Upper lobe of right lung (tissue), 1 donor: ENCODE measurements around the gene GOLM1. TPM values are rescaled to one million over a fixed set of nuclear protein-coding genes. Genes with fewer than 3 reads are reported as not detected.

Source experiments
- ATAC-seq: fragments of 200-7000 bp; cut with Tn5 transposase; one replicate; pipeline ENCODE4 v1.9.1; 2020; ENCODE audit warnings: mild to moderate bottlenecking, moderate library complexity
- DNase-seq: peaks from one replicate; pipeline ENCODE4 v3.0.0-alpha.2; 2020
- H3K27ac ChIP-seq: fragments of 200-600 bp; one replicate; pipeline ENCODE4 v1.8.0; 2022
- H3K27me3 ChIP-seq: fragments of 200-600 bp; one replicate; pipeline ENCODE4 v1.8.0; 2022; ENCODE audit warnings: mild to moderate bottlenecking
- H3K36me3 ChIP-seq: fragments of 200-600 bp; one replicate; pipeline ENCODE4 v1.8.0; 2022
- H3K4me1 ChIP-seq: fragments of 200-600 bp; one replicate; pipeline ENCODE4 v1.8.0; 2022
- H3K4me3 ChIP-seq: fragments of 200-600 bp; one replicate; pipeline ENCODE4 v1.8.0; 2022; ENCODE audit warnings: mild to moderate bottlenecking
- H3K9me3 ChIP-seq: fragments of 200-600 bp; one replicate; pipeline ENCODE4 v1.8.0; 2022
- intact Hi-C: fragments of 100-400 bp; cut with DNase I; formaldehyde crosslinking; loops from one replicate; pipeline ENCODE4 v1.11.0; 2022
- total RNA-seq: library from RNA; stranded (reverse); fragmentation: NEBNext Ultra II Directional; extraction: Animal tissue kit (Norgen Biotek cat#: 25700); gene quantifications from one replicate; pipeline ENCODE4 v1.2.1, GENCODE V29; 2021
- TF ChIP-seq, protein P1 (sequence below): fragments of 200-600 bp; IDR thresholded peaks from one replicate; pipeline ENCODE4 v1.8.0; 2022; ENCODE audit warnings: antibody characterized with exemption
- donor health status: DM: no; HTN: yes; CAD: no; lungs with severe emphysema.

The GOLM1 gene
- total RNA-seq, 1 donor from 2014 or later, result 15.4 TPM

DNA sequence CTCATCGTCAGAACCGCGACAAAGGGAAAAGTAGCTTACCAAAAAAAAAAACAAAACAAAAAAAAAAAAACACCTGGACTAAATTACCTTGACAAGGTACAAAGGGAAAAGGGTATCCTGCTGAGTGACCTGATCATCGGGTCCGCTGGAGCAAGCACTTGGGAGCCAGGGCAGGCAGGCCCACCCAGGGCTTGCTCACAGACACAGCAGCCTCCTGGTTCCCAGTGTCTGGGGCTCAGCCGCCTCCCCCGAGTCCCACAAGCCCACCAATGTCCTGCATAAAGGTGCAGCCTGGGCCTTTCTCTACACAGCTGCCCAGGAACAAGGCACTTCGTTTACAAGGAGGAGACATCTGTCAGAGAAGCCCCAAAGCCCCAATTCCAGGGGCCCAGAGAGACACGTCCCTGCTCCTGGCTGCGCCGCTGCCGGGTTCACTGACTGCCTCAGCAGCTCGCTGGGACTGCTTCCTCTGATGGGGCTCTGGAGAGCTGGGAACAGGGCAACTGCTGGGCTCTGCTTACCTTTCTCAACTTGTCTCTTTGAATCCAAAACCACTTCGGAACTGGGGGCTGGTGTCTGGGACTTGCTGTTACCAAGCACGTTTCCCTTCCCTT is 63.4 kb downstream of the GOLM1 start:
- H3K9me3 ChIP-seq, result no peaks in the 10 kb centered on the region
- no peak for DNase-seq
- H3K4me3 ChIP-seq, result no peak overlapping the region
- H3K4me1 ChIP-seq, result no peaks in the 10 kb centered on the region
- H3K36me3 ChIP-seq, result peaks cover 7% of the 10 kb centered on the region
- H3K27me3 ChIP-seq, result no peaks in the 10 kb centered on the region
- TF ChIP-seq, protein P1, sequence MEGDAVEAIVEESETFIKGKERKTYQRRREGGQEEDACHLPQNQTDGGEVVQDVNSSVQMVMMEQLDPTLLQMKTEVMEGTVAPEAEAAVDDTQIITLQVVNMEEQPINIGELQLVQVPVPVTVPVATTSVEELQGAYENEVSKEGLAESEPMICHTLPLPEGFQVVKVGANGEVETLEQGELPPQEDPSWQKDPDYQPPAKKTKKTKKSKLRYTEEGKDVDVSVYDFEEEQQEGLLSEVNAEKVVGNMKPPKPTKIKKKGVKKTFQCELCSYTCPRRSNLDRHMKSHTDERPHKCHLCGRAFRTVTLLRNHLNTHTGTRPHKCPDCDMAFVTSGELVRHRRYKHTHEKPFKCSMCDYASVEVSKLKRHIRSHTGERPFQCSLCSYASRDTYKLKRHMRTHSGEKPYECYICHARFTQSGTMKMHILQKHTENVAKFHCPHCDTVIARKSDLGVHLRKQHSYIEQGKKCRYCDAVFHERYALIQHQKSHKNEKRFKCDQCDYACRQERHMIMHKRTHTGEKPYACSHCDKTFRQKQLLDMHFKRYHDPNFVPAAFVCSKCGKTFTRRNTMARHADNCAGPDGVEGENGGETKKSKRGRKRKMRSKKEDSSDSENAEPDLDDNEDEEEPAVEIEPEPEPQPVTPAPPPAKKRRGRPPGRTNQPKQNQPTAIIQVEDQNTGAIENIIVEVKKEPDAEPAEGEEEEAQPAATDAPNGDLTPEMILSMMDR, result no peak
- intact Hi-C loops, result no loop called here
- ATAC-seq, result no peak
- no peak overlapping the region for H3K27ac ChIP-seq

DNA sequence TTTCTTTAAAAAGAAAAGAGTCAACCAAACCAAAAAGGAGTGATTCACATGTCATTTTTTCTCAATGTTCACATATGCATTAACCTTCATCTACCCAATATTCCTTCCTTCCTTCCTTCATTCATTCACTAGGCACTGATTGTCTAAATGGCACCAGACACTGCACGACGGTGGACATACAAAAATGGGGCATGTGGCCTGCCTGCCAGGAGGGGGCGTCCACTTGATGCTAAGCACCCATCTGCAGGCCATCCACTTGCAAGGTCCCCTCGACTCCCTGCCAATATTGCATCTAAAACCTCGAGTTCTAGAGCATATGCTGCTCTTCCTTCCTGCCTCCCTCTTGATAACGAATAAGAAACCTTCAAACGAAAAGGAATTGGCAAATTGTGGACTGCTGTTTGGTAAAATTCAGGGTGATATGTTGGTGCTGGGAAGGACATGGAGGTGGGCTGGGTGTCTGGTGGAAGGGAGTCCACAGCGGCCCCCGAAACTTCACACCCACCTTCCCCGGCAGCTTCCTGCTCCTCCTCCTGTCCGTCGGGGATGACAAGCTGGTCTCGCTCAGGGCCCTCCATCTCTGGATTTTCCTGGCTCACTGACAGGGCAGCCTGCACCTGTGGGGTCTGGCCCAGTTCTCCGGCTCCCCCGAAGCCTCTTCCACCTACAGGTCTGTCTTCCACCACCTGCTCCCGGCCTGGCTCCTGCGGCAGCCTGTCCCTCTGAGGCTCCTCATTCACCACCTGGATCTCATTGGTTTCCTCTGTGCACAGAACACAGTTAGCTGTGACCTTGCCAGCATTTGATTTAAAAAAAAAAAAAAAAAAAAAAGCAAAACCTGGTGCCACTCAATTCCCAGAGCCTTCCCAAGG is 64.3 kb downstream of the GOLM1 start:
- intact Hi-C loops, result no loop called here

GRCh38 chr9:86027767-86028166 is 71.6 kb downstream of the GOLM1 start:
- Histone ChIP-seq H3K36me3 (peaks cover 55% of the 10 kb centered on the region), H3K27ac (no peak overlapping the region), H3K4me1 (no peaks in the 10 kb centered on the region), H3K27me3 (no peaks in the 10 kb centered on the region), H3K4me3 (no peak overlapping the region), H3K9me3 (no peaks in the 10 kb centered on the region)
- intact Hi-C loops, result no loop called here
- DNase-seq (no peak), ATAC-seq (no peak)
- TF ChIP-seq, protein P1, result no peak

More for the DNA sequence above, 64.3 kb downstream of the GOLM1 start:
- peak; percentile 57 for ATAC-seq
- Histone ChIP-seq H3K4me3 (no peak overlapping the region), H3K27me3 (no peaks in the 10 kb centered on the region), H3K4me1 (no peaks in the 10 kb centered on the region), H3K36me3 (peaks cover 7% of the 10 kb centered on the region), H3K27ac (no peak overlapping the region), H3K9me3 (no peaks in the 10 kb centered on the region)
- TF ChIP-seq, protein P1, result peak; percentile 32
- DNase-seq, result no peak

DNA sequence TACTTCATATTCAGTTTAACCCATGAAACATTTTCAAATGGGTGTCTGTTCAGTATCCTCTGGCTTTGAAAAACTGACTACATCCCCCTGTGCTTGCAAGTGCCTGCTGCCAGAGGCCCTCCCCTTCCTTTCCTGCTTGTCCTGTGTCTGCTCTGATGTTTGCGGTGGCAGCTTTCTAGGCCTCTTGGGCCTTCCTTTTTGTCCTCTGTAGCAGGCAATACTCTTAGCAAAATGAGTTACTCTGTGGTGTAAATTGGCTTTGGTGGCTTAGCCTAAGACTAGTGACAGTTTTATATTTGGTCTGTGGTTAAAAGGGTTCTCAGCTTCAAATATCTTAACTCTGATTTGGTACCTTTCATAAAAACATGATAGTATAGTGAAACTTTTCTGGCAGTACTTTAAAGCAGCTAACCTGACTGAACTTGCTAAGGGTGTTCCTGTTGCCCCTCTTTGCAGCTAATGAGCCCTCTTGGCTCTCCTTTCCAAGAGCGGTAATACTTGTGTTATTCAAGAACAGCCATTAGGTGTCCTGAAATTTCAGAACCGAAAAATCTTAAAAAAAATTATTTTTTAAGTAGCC is 76.6 kb downstream of the GOLM1 start:
- DNase-seq, result no peak
- peaks cover 94% of the 10 kb centered on the region for H3K36me3 ChIP-seq
- intact Hi-C loops, result no loop called here

DNA sequence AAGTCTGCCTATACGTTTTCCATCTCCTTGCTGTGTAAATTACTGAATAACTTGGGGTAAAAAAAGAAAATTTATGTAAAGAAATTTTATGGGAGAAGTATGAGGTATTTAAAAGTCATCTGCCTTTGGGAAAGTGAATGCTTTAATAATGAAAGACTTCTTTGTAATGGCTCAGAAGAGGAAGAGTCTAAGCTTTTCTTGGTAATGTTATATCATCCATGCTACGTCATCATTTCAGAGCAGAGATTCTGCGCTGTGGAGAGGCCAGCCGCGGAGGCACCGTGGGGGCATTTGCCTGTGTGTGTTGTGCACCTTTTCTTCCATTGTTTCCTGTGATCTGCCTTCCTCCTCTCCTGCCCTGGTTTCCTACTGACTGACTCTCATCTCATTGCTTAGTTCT is 78.2 kb downstream of the GOLM1 start:
- intact Hi-C loops, result no loop called here
- peaks cover 93% of the 10 kb centered on the region for H3K36me3 ChIP-seq
- DNase-seq (no peak), ATAC-seq (no peak)
- H3K27ac ChIP-seq, result no peak overlapping the region
- H3K4me1 ChIP-seq, result no peaks in the 10 kb centered on the region
- no peaks in the 10 kb centered on the region for H3K27me3 ChIP-seq
- no peaks in the 10 kb centered on the region for H3K9me3 ChIP-seq
- no peak overlapping the region for H3K4me3 ChIP-seq
- TF ChIP-seq, protein P1, result no peak

More for the DNA sequence above, 76.6 kb downstream of the GOLM1 start:
- Histone ChIP-seq H3K27ac (no peak overlapping the region), H3K27me3 (no peaks in the 10 kb centered on the region), H3K4me1 (no peaks in the 10 kb centered on the region), H3K9me3 (no peaks in the 10 kb centered on the region), H3K4me3 (no peak overlapping the region)
- TF ChIP-seq, protein P1, result no peak
- no peak for ATAC-seq
